Thyroid gland (tissue), 4 donors: ENCODE results near the gene SAFB2.

ENCODE experiments used
- CTCF ChIP-seq, 6 experiments: fragments of 200-600 bp in 3 of 6; fragments of 450-650 bp in 3 of 6; sonication (generic) in 3 of 6; IDR thresholded peaks; one replicate each; pipeline ENCODE4 v1.5.1; 2016 to 2019; ENCODE audit warnings: antibody characterized with exemption in 6 of 6, mild to moderate bottlenecking in 2 of 6, inconsistent platforms in 1 of 6, moderate library complexity in 1 of 6
- POLR2A ChIP-seq, 2 donors: fragments of 450-650 bp; IDR thresholded peaks; one replicate each; pipeline ENCODE4 v1.6.1; 2017; ENCODE audit warnings: antibody characterized with exemption in 2 of 2, mild to moderate bottlenecking in 2 of 2, moderate library complexity in 1 of 2

GRCh38 chr19:5643060-5643459, 20.5 kb upstream of the SAFB2 start:
- TF ChIP-seq POLR2A (IDR thresholded peaks at IDR 0.05) (no peak), CTCF (IDR thresholded peaks at IDR 0.05) (no peak)
